Prostate gland (tissue), 2 donors: ENCODE results near the gene TMIGD1.

Experiments used
- POLR2AphosphoS5 ChIP-seq: sonication (generic); formaldehyde crosslinking; IDR thresholded peaks from one replicate; pipeline ENCODE4 v1.6.1; 2017; ENCODE audit warnings: antibody characterized with exemption
- TF ChIP-seq, protein P1 (sequence below), 4 experiments: fragments of 200-600 bp in 2 of 4; fragments of 450-650 bp in 2 of 4; sonication (generic) in 2 of 4; IDR thresholded peaks; 1 replicate in 3 of 4; 2 replicates in 1 of 4; pipeline ENCODE4 v1.5.1; 2016 to 2019; ENCODE audit warnings: antibody characterized with exemption in 4 of 4, mild to moderate bottlenecking in 2 of 4, moderate library complexity in 2 of 4

DNA sequence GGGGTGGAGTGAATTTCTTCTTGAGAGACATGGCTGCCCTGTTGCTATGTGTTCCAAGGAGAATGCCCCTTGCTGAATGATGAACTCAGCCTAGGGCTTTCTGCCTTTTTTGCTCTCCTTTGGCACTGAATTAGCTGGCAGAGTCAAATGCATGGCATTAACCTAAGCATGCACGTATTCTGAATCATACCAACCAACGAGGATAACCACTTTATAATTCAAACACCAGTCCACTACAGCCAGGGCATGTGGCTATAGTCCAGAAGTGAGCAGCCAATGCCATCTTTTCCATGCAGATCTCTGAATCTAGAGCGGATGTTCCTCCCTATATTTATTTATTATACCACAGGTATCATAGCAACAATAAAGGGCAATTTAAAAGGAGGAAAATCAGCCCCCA lies 15.7 kb downstream of the TMIGD1 start:
- TF ChIP-seq, protein P1, sequence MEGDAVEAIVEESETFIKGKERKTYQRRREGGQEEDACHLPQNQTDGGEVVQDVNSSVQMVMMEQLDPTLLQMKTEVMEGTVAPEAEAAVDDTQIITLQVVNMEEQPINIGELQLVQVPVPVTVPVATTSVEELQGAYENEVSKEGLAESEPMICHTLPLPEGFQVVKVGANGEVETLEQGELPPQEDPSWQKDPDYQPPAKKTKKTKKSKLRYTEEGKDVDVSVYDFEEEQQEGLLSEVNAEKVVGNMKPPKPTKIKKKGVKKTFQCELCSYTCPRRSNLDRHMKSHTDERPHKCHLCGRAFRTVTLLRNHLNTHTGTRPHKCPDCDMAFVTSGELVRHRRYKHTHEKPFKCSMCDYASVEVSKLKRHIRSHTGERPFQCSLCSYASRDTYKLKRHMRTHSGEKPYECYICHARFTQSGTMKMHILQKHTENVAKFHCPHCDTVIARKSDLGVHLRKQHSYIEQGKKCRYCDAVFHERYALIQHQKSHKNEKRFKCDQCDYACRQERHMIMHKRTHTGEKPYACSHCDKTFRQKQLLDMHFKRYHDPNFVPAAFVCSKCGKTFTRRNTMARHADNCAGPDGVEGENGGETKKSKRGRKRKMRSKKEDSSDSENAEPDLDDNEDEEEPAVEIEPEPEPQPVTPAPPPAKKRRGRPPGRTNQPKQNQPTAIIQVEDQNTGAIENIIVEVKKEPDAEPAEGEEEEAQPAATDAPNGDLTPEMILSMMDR (IDR thresholded peaks at IDR 0.05): no peak
- TF ChIP-seq POLR2AphosphoS5: no peak
